CD14-positive monocyte (primary cell): ENCODE results near the gene CCDC85C. TPM values are rescaled to one million over a fixed set of nuclear protein-coding genes. Genes with fewer than 3 reads are reported as not detected.

ENCODE experiments used
- DNase-seq, 3 donors: peaks; one replicate each; pipeline ENCODE4 v3.0.0-alpha.2; 2011 to 2022
- H2AFZ ChIP-seq: 2 replicates; pipeline ENCODE4 v1.6.0; 2012; ENCODE audit warnings: mild to moderate bottlenecking, low read depth, low read length, inconsistent platforms; ENCODE audit not compliant: insufficient read depth, poor library complexity, severe bottlenecking
- H3K27ac ChIP-seq, 2 donors: 1 replicate in 1 of 2; 2 replicates in 1 of 2; pipeline ENCODE4 v1.5.1; 2012 to 2013; ENCODE audit warnings: low read length in 2 of 2, control low read depth in 1 of 2, inconsistent platforms in 1 of 2, low read depth in 1 of 2, mild to moderate bottlenecking in 1 of 2
- H3K27me3 ChIP-seq, 2 donors: one replicate each; pipeline versions ENCODE4 v1.6.0 to v1.6.1; 2011 to 2013; ENCODE audit warnings: low read length in 2 of 2; ENCODE audit not compliant: control insufficient read depth in 2 of 2, insufficient read depth in 2 of 2
- H3K36me3 ChIP-seq, 2 donors: replicated peaks in 1 of 2; 1 replicate in 1 of 2; 2 replicates in 1 of 2; pipeline versions ENCODE4 v1.5.1 to v1.6.1; 2012 to 2013; ENCODE audit warnings: low read length in 2 of 2, control low read depth in 1 of 2, inconsistent platforms in 1 of 2, mild to moderate bottlenecking in 1 of 2; ENCODE audit not compliant: insufficient read depth in 2 of 2, control insufficient read depth in 1 of 2
- H3K4me1 ChIP-seq, 2 donors: 1 replicate in 1 of 2; 2 replicates in 1 of 2; pipeline versions ENCODE4 v1.5.1 to v1.6.1; 2012 to 2013; ENCODE audit warnings: low read length in 2 of 2, control low read depth in 1 of 2, inconsistent platforms in 1 of 2, mild to moderate bottlenecking in 1 of 2, moderate library complexity in 1 of 2; ENCODE audit not compliant: insufficient read depth in 2 of 2, control insufficient read depth in 1 of 2
- H3K4me2 ChIP-seq: replicated peaks from 2 replicates; pipeline ENCODE3; 2012; ENCODE audit warnings: low read length, moderate library complexity, mild to moderate bottlenecking; ENCODE audit not compliant: poor library complexity, severe bottlenecking; ENCODE audit errors: extremely low read depth
- H3K4me3 ChIP-seq, 3 experiments: fragments of 200-600 bp in 1 of 3; sonication (generic) in 1 of 3; replicated peaks in 1 of 3; 1 replicate in 2 of 3; 2 replicates in 1 of 3; pipeline ENCODE4 v1.5.1; 2011 to 2013; ENCODE audit warnings: low read length in 3 of 3, mild to moderate bottlenecking in 3 of 3, control low read depth in 2 of 3, low read depth in 2 of 3, inconsistent platforms in 1 of 3, moderate library complexity in 1 of 3
- H3K79me2 ChIP-seq: 2 replicates; pipeline ENCODE4 v1.6.0; 2012; ENCODE audit warnings: mild to moderate bottlenecking, control low read depth, inconsistent platforms, low read length, moderate library complexity; ENCODE audit not compliant: insufficient read depth
- H3K9ac ChIP-seq: 2 replicates; pipeline ENCODE4 v1.6.0; 2017; ENCODE audit warnings: low read length, mild to moderate bottlenecking; ENCODE audit not compliant: insufficient read depth, poor library complexity, severe bottlenecking
- H3K9me3 ChIP-seq, 2 donors: replicated peaks in 1 of 2; 1 replicate in 1 of 2; 2 replicates in 1 of 2; pipeline versions ENCODE4 v1.5.1 to v1.6.1; 2012 to 2013; ENCODE audit warnings: low read length in 2 of 2, control low read depth in 1 of 2; ENCODE audit not compliant: control insufficient read depth in 1 of 2, insufficient read depth in 1 of 2
- H4K20me1 ChIP-seq: 2 replicates; pipeline ENCODE4 v1.6.0; 2012; ENCODE audit warnings: mild to moderate bottlenecking, low read length, control low read depth, moderate library complexity; ENCODE audit not compliant: insufficient read depth
- H3K27ac Mint-ChIP-seq, 7 donors: one replicate each; pipeline ENCODE4 v1.8.0; 2020; ENCODE audit warnings: mild to moderate bottlenecking in 7 of 7, mixed read lengths in 7 of 7, moderate library complexity in 6 of 7, inconsistent platforms in 2 of 7
- H3K27me3 Mint-ChIP-seq, 3 donors: one replicate each; pipeline ENCODE4 v1.8.0; 2021 to 2022; ENCODE audit warnings: low read depth in 3 of 3, mild to moderate bottlenecking in 3 of 3, mixed read lengths in 3 of 3, moderate library complexity in 3 of 3, inconsistent platforms in 1 of 3
- H3K36me3 Mint-ChIP-seq, 2 donors: one replicate each; pipeline ENCODE4 v1.8.0; 2020; ENCODE audit warnings: mixed read lengths in 2 of 2, inconsistent platforms in 1 of 2, mild to moderate bottlenecking in 1 of 2
- H3K4me1 Mint-ChIP-seq: one replicate; pipeline ENCODE4 v1.8.0; 2020; ENCODE audit warnings: mild to moderate bottlenecking, mixed read lengths
- H3K4me3 Mint-ChIP-seq, 2 donors: one replicate each; pipeline ENCODE4 v1.8.0; 2020; ENCODE audit warnings: mild to moderate bottlenecking in 2 of 2, mixed read lengths in 2 of 2, moderate library complexity in 1 of 2
- H3K9me3 Mint-ChIP-seq, 7 donors: one replicate each; pipeline ENCODE4 v1.8.0; 2020 to 2022; ENCODE audit warnings: mixed read lengths in 7 of 7, mild to moderate bottlenecking in 6 of 7, moderate library complexity in 6 of 7, inconsistent platforms in 2 of 7
- WGBS: methylation state at CpG from one replicate; pipeline ENCODE4 v1.1.5; 2013; ENCODE audit warnings: missing lambda C conversion rate; ENCODE audit not compliant: insufficient coverage; 5-methylcytosine and 5-hydroxymethylcytosine counted together
- intact Hi-C, 2 donors: fragments of 100-400 bp; cut with micrococcal nuclease; formaldehyde crosslinking; loops; one replicate each; pipeline versions ENCODE4 v1.15.0 to v1.15.1; 2023
- polyA plus RNA-seq, 3 donors: library from polyadenylated mRNA; depleted of rRNA in 1 of 3; unstranded in 2 of 3; stranded (reverse) in 1 of 3; fragments of 300-500 nt in 2 of 3; fragments of >200 nt in 1 of 3; fragmentation: Illumina TruSeq in 2 of 3; gene quantifications; 1 replicate in 2 of 3; 2 replicates in 1 of 3; pipeline ENCODE4 v1.2.3, GENCODE V29; 2012 to 2021
- TF ChIP-seq, protein P1 (sequence below): fragments of 200-600 bp; IDR thresholded peaks from one replicate; pipeline ENCODE4 v1.8.0; 2022; ENCODE audit warnings: antibody characterized with exemption, mild to moderate bottlenecking

CCDC85C gene
- polyA plus RNA-seq, 3 donors, result under 0.01 to 0.03 TPM; not detected in 1

DNA sequence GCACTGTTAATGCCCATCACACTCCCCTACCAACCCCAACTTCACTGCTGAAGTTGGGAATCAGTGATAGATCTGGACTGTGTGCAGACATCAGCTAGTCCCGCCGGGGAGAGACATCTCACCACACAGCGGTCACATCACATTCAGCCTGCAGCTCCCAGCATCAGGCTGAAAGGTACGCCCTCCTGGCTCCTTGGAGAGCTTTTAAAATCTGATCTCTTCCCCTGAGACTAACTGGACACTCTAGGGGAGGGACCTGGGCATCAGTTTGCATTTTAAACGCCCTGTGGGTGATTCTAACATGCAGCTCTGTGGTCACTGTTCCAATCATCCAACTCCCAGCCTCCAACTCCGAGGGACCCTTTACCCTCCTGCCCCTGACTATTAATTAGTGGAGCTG lies 58.4 kb downstream of the CCDC85C start:
- Mint-ChIP-seq H3K27ac (no peak overlapping the region), H3K4me1 (no peaks in the 10 kb centered on the region), H3K4me3 (no peak overlapping the region), H3K9me3 (peaks cover 0 to 2% (median 0%) of the 10 kb centered on the region in 7 donors), H3K27me3 (peaks cover 3 to 4% (median 4%) of the 10 kb centered on the region in 3 donors), H3K36me3 (no peaks in the 10 kb centered on the region)
- TF ChIP-seq, protein P1, sequence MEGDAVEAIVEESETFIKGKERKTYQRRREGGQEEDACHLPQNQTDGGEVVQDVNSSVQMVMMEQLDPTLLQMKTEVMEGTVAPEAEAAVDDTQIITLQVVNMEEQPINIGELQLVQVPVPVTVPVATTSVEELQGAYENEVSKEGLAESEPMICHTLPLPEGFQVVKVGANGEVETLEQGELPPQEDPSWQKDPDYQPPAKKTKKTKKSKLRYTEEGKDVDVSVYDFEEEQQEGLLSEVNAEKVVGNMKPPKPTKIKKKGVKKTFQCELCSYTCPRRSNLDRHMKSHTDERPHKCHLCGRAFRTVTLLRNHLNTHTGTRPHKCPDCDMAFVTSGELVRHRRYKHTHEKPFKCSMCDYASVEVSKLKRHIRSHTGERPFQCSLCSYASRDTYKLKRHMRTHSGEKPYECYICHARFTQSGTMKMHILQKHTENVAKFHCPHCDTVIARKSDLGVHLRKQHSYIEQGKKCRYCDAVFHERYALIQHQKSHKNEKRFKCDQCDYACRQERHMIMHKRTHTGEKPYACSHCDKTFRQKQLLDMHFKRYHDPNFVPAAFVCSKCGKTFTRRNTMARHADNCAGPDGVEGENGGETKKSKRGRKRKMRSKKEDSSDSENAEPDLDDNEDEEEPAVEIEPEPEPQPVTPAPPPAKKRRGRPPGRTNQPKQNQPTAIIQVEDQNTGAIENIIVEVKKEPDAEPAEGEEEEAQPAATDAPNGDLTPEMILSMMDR, result no peak
- Histone ChIP-seq H3K36me3 (no peaks in the 10 kb centered on the region), H3K4me2 (no peak overlapping the region), H3K9me3 (no peaks in the 10 kb centered on the region), H3K27ac (no peak overlapping the region), H3K27me3 (no peaks in the 10 kb centered on the region), H3K4me3 (no peak overlapping the region), H2AFZ (no peak overlapping the region), H3K9ac (no peak overlapping the region), H4K20me1 (no peaks in the 10 kb centered on the region), H3K79me2 (no peaks in the 10 kb centered on the region), H3K4me1 (no peaks in the 10 kb centered on the region)
- 96% methylated on average over 3 of the region's 6 CpGs for WGBS
- intact Hi-C loops, result no loop called here
- DNase-seq, result no peak

DNA sequence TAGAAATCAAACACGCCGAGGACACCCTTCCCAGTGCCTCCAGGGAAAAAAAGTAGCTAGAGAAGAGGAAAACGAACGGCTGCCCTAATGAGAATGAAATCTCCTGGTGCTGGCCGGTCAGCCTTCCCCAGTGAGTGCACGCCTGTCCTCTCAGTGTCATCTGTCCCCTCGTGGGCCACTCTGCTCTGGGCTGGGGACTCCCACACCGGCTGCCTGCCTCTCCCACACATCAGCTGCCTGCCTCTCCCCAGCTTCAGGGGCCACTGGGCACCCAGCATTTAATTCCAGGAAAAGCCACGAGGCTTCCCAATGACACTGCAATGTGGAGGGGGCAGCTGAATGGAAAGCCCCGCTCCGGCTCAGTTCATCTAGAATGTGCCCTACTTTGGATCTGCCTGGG lies 59.0 kb downstream of the CCDC85C start:
- H3K4me3 ChIP-seq, result no peak overlapping the region
- no peaks in the 10 kb centered on the region for H3K36me3 ChIP-seq
- H3K27me3 ChIP-seq, result no peaks in the 10 kb centered on the region
- WGBS, result 87% methylated on average over 6 of the region's 11 CpGs
- H3K9ac ChIP-seq, result no peak overlapping the region
- H3K9me3 ChIP-seq, result no peaks in the 10 kb centered on the region
- no peak overlapping the region for H3K27ac Mint-ChIP-seq
- peaks cover 4% of the 10 kb centered on the region in 3 donors for H3K27me3 Mint-ChIP-seq
- H2AFZ ChIP-seq, result no peak overlapping the region
- TF ChIP-seq, protein P1, result no peak
- no peak for DNase-seq
- no peak overlapping the region for H3K4me3 Mint-ChIP-seq
- intact Hi-C loops, result no loop called here
- H3K9me3 Mint-ChIP-seq, result peaks cover 0 to 2% (median 0%) of the 10 kb centered on the region in 7 donors
- no peaks in the 10 kb centered on the region for H3K36me3 Mint-ChIP-seq
- H3K4me2 ChIP-seq, result no peak overlapping the region
- H3K4me1 ChIP-seq, result no peaks in the 10 kb centered on the region
- H3K27ac ChIP-seq, result no peak overlapping the region
- H4K20me1 ChIP-seq, result no peaks in the 10 kb centered on the region
- H3K79me2 ChIP-seq, result no peaks in the 10 kb centered on the region
- no peaks in the 10 kb centered on the region for H3K4me1 Mint-ChIP-seq
